ENCODE measurements around the gene PRICKLE4. TPM values are rescaled to one million over a fixed set of nuclear protein-coding genes. Genes with fewer than 3 reads are reported as not detected.

The PRICKLE4 gene
- total and polyA plus RNA-seq, 8 donors, result 1.9 to 77.0 (median 8.4) TPM; not detected in 1

- intact Hi-C loops (cut with DNase I; ENCODE audit: low total_unique reads), result loop anchor here (10.0 kb wide), 1 partner anchor 258 kb away; no protein-coding TSS in a partner anchor
- H3K36me3 ChIP-seq, result peaks cover 21 to 31% (median 29%) of the 10 kb centered on the region in 4 donors
- no peaks in the 10 kb centered on the region for H3K9me3 ChIP-seq
- DNase-seq, result peak; percentile 92 to 96
- H3K4me1 ChIP-seq, result peaks cover 37 to 64% (median 62%) of the 10 kb centered on the region in 4 donors
- no peaks in the 10 kb centered on the region for H3K27me3 ChIP-seq
- TF ChIP-seq CTCF (IDR thresholded peaks at IDR 0.05) (peak in 5 of 7 experiments; percentile 25 to 96 (median 83)), EP300 (IDR thresholded peaks at IDR 0.05) (no peak), POLR2A (IDR thresholded peaks at IDR 0.05) (no peak), POLR2AphosphoS5 (IDR thresholded peaks at IDR 0.05) (peak; percentile 39 to 76 (median 42))
- H3K4me3 ChIP-seq, result peak overlapping the region; percentile 66 to 98 (median 80)
- peak overlapping the region; percentile 93 to 97 (median 96) for H3K27ac ChIP-seq
- 0 to 1% (median 0%) methylated on average over 44 to 58 of the region's 58 CpGs for WGBS, 5 donors
These were observed 6.1 kb downstream of the PRICKLE4 start for GRCh38 chr6:41786451-41787218.

GRCh38 chr6:41787219-41787917 is 6.8 kb downstream of the PRICKLE4 start, which contains the start of gene TOMM6:
TSS of gene TOMM6 (plus strand) at chr6:41787694. CDS start at chr6:41787698, 4 bp downstream.
- WGBS, 5 donors, result 0 to 1% (median 0%) methylated on average over 42 to 55 of the region's 55 CpGs

DNA sequence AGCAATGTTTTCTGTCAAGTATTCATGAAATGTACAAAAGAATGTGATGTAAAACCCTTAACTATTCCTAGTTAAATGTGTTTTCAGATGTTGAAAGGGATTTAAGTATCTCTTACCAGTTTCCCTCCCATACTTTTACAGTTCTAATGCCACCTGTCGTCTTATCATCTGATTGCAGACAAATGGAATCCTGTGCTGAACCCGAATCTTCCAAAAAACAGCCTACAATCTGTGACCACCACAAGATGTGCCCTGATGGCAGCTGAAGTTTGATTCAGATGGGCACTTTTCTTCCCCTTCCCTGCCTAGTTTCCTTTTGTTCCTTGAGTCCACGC is 8.8 kb downstream of the PRICKLE4 start:
- no peak for DNase-seq
- intact Hi-C loops (cut with DNase I; ENCODE audit: low total_unique reads), result loop anchor here (10.0 kb wide), 1 partner anchor 255 kb away; no protein-coding TSS in a partner anchor
- peaks cover 29 to 58% (median 54%) of the 10 kb centered on the region in 4 donors for H3K36me3 ChIP-seq
- no peaks in the 10 kb centered on the region for H3K27me3 ChIP-seq
- no peaks in the 10 kb centered on the region for H3K9me3 ChIP-seq
- no peak overlapping the region for H3K4me3 ChIP-seq
- WGBS, 5 donors, result 62 to 81% (median 71%) methylated on average over 3 of the region's 3 CpGs
- peaks cover 27 to 45% (median 41%) of the 10 kb centered on the region in 4 donors for H3K4me1 ChIP-seq
- H3K27ac ChIP-seq, result no peak overlapping the region
- TF ChIP-seq POLR2A (IDR thresholded peaks at IDR 0.05) (no peak), POLR2AphosphoS5 (IDR thresholded peaks at IDR 0.05) (no peak), CTCF (IDR thresholded peaks at IDR 0.05) (no peak), EP300 (IDR thresholded peaks at IDR 0.05) (no peak)

More at GRCh38 chr6:41787219-41787917, 6.8 kb downstream of the PRICKLE4 start, which contains the start of gene TOMM6:
- Histone ChIP-seq H3K27me3 (no peaks in the 10 kb centered on the region), H3K9me3 (no peaks in the 10 kb centered on the region), H3K4me3 (peak within 1 kb of the TSS; percentile 66 to 98 (median 80)), H3K27ac (peak within 1 kb of the TSS; percentile 93 to 97 (median 96)), H3K4me1 (peaks cover 35 to 58% (median 56%) of the 10 kb centered on the region in 4 donors), H3K36me3 (peaks cover 29 to 38% (median 37%) of the 10 kb centered on the region in 4 donors)
- TF ChIP-seq POLR2A (IDR thresholded peaks at IDR 0.05), result peak in 2 of 4 donors; percentile 52 to 73
- TF ChIP-seq EP300 (IDR thresholded peaks at IDR 0.05), result no peak
- peak in 6 of 7 experiments; percentile 68 to 99 (median 96) for TF ChIP-seq CTCF (IDR thresholded peaks at IDR 0.05)
- TF ChIP-seq POLR2AphosphoS5 (IDR thresholded peaks at IDR 0.05), result peak; percentile 90 to 98 (median 95)
- intact Hi-C loops (cut with DNase I; ENCODE audit: low total_unique reads), result loop anchor here (10.0 kb wide), 1 partner anchor 257 kb away; no protein-coding TSS in a partner anchor
- DNase-seq, result peak; percentile 96 to 98

DNA sequence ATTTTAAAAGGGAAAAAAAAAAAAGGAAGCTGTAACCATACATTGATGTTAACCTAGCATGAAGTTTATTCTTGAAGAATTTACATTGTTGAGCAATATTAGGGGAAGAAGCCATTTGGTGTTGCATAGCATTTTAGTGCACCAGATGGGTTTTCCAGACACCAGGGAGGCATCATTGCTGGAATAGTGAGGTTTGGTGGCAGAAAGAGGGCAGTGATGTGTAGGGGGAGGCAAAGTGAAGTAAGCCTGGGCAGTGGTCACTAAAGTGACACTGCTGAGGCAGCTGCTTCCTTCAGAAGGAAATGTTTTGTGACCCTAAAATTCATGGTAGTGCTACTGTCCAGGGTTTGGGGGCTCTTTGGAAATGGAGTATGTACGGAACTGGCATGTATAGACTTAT is 9.5 kb downstream of the PRICKLE4 start:
- H3K27ac ChIP-seq, result no peak overlapping the region
- TF ChIP-seq POLR2A (IDR thresholded peaks at IDR 0.05), result no peak
- no peak for TF ChIP-seq CTCF (IDR thresholded peaks at IDR 0.05)
- TF ChIP-seq POLR2AphosphoS5 (IDR thresholded peaks at IDR 0.05), result no peak
- no peak for TF ChIP-seq EP300 (IDR thresholded peaks at IDR 0.05)
- H3K4me3 ChIP-seq, result no peak overlapping the region
- no peak for DNase-seq
- no peaks in the 10 kb centered on the region for H3K27me3 ChIP-seq
- H3K4me1 ChIP-seq, result peaks cover 22 to 38% (median 34%) of the 10 kb centered on the region in 4 donors
- peaks cover 29 to 65% (median 59%) of the 10 kb centered on the region in 4 donors for H3K36me3 ChIP-seq
- intact Hi-C loops (cut with DNase I; ENCODE audit: low total_unique reads), result loop anchor here (10.0 kb wide), 1 partner anchor 125 kb away; no protein-coding TSS in a partner anchor
- 93 to 100% (median 97%) methylated on average over 1 of the region's 1 CpG for WGBS, 5 donors
- no peaks in the 10 kb centered on the region for H3K9me3 ChIP-seq
